Fibroblast of lung (primary cell): ENCODE data around the gene TNK2.

ENCODE experiments used
- CTCF ChIP-seq, 2 donors: IDR thresholded peaks in 1 of 2; conservative IDR thresholded peaks in 1 of 2; 1 replicate in 1 of 2; 2 replicates in 1 of 2; pipeline ENCODE4 v1.5.1; 2011 to 2012; ENCODE audit warnings: low read length in 2 of 2, control low read depth in 1 of 2, inconsistent platforms in 1 of 2, low read depth in 1 of 2, mild to moderate bottlenecking in 1 of 2
- EZH2 ChIP-seq: IDR thresholded peaks from 2 replicates; pipeline ENCODE4 v1.5.1; 2012; ENCODE audit warnings: low read length, control low read depth, mild to moderate bottlenecking; ENCODE audit errors: missing control alignments

- no peak for TF ChIP-seq CTCF (conservative IDR thresholded peaks at IDR 0.05 in 1 of 2, IDR thresholded peaks at IDR 0.05 in 1 of 2; ENCODE audit: low read depth in 1 of 2, low read length in 2 of 2)
- no peak for TF ChIP-seq EZH2
These were observed 587 bp upstream of the TNK2 start for GRCh38 chr3:195908694-195909581.
